SIG-M5 treated with dmso at 0.1 percent for 504 hours (cell line): ENCODE results near the gene NEUROD2.

ENCODE experiments used
- DNase-seq: peaks from one replicate; lab custom pipeline; 2025; ENCODE audit not compliant: unreplicated experiment; lab: John Stamatoyannopoulos, UW

The NEUROD2 gene

DNA sequence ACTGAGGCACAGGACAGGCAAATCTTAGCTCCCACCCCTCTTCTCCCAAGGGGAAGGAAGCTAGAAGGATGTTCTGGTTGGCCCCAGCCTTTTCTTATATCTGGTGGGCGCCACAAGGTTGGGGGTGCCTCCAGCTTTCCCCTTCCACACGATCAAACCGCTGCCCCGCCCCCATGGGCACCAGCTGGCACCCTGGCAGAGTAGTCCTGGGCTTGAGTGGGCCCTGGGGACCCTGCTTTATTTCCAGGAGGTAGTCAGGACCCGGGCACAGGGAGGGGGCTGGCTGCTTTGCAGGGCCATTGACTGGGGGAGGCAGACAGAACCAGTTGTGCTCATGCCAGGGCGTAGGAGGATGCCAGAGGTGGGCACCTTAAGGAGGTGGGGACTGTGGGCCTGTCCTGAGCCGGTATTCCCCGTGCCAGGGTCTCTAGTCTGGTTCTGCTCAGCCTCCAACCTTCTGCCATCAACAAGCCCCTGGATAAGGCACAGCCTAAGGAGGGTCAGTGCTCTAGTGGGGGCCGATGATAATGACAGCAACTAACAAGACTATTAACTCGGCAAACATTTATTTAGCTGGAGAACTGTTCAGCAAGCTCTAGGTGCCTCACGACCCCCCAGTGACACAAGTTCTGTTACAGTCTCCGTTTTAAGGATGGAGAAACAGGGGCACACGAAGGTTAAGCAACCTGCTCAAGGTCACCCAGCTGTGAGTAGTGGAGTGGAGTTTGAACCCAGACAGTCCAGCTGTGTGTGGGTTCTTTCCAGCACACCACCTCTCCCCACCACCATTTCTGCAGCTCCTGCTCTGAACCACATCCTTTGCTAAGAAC, 11.5 kb upstream of the NEUROD2 start:
- DNase-seq: no peak

DNA sequence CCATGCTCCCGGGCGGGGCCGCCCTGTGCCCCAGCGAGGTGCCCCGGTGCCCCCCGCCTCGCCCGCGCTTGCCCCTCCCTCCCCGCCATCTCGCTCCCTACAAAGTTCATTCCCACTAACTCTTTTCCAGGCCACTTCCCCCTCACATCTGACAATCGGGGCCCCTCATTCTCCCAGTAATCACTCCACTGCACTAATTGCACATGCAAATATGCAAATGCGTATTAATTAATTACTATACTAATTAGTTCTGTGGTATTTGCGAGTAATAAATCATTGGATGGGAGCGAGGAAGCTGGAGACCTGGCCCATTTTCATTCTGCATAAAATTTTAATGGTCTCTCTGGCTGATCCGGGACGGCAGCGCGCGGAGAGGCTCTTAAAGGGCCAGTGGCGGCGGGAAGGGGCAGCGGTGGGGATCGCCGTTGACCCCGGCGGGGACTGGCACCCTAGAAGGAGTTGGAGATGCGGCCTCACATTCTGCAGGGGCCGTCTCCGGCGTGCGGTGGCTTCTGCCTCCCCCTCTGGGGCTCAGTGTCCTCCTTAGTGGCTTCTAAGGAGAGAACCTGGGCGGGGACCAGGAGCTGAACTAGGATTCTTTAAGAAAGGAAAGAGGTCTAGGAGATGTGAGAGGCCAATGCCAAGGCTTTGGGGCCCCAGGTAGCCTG, 10.7 kb upstream of the NEUROD2 start:
- no peak for DNase-seq

DNA sequence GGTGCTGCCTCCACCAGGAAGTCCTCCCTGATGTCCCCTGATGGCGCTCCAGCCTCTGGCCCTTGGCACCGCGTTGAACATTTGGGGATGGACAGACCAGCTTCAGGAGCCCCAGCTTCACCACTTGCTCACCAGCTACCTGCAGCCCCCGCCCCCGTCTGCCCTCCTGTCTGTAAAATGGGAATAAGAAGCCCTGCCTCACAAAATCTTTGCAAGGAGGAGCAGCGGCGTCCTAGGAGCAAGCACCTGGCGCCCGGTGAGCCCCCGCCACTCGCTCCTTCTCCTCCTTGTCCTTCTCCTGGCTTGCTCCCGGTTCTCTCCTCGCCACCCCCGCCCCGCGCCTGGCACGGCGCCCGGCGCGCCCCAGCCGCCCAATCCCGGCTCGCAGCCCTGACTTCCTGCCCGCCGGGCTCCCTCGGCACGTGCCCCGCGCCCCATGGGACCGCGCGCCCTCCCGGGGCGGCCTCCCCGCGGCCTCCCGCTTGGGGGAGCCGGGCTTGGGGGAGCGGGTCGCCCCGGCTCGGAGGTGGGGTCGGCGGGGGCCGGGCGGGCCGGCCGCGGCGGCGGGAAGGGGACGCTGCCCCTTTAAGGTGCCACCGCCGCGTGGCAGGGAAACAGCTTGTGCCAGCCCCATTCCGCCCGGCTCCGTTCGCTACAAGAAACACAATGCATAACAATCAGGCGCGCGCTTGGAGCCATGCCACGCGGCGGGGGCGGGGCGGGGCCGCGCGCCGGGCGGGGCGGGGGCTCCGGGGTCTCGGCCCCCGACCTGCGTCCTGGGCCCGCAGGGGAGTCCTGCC, 9.9 kb upstream of the NEUROD2 start:
- peak; percentile 24 for DNase-seq

DNA sequence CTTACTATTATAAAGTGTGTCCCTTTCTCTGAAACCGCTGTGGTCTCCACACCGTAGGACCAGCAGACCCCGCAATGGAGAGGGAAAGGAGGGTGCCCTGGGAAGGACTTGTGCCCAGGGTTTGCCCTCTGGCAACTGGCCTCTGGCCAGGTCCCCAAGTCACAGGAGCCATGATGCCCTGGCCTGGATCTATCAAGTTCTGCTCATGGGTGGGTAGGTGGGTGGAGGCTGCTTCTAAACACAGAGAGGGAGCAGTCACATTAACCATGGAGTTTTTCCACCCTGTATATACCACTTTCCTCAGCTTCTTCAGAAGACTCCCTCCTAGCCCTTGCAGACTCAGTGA, 9.4 kb upstream of the NEUROD2 start:
- no peak for DNase-seq

DNA sequence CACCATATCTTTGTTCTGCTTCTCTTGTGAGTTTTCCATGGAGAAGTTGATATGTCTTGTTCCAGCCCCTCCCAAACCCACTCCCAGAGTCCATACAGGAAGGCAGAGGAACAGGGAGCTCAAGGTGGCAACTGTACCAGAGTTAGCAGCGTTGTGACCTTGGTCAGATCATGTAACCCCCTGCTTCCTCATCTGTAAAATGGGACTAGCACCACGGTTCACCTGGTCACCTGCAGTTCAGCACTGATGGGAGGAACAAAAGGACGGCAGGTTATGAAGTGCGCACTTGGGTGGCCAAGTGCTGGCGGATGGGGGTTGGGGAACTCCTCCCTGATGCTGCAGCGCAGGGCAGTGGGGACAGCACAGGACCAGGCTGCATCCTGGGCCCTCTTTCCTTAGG, 7.7 kb upstream of the NEUROD2 start:
- DNase-seq: no peak

DNA sequence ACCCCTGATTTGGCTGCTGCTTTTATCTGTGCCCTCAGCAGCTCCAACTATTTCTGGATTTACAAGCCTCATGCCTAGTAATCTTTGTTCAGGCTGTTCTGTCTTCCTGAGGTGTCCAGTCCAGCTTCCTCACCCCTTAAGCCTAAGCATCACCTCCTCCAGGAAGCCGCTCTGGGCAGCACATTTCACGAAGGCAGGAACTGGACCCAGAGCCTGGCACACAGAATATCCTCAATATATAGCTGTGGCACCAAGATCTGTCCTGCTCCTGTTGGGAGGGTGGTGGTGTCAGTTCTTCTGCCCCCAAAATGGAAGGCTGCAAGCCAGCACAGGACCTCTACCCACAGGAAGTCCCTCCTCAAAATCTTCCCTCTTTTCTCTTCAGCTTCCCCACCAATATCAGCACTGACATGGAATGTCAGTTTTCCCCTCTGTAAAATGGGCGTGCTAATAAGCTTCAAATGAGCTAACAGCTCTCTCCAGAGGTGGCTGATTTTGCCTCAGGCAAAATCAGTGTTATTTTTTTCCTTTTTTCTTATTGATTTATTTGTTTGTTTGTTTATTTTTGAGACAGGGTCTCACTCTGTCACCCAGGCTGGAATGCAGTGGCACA, 6.9 kb upstream of the NEUROD2 start:
- no peak for DNase-seq

DNA sequence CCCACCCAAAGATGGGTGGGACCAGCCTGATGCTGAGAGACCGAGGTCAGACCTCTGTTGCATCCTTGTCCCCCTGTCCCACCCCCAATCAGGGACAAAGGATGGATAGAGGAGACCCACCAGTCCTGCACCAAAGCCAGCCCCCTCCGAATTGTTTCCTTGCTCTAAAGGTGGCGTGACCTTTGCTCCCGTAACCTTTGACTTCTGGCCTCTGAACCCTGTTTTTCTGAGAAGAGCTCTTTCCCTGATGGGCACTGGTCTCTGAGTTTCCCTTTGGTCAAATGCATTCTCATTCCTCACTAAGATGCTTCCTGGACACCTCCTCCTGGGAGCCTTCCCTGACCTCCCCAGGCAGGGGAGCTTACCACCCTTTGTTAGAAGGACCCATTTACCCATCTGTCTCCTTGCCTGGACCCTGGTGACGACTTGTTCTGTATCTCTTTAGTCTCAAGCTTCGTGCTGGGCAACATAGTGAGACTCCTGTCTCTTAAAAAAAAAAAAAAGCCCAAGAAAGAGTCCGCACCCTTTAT, 5.3 kb upstream of the NEUROD2 start:
- no peak for DNase-seq

DNA sequence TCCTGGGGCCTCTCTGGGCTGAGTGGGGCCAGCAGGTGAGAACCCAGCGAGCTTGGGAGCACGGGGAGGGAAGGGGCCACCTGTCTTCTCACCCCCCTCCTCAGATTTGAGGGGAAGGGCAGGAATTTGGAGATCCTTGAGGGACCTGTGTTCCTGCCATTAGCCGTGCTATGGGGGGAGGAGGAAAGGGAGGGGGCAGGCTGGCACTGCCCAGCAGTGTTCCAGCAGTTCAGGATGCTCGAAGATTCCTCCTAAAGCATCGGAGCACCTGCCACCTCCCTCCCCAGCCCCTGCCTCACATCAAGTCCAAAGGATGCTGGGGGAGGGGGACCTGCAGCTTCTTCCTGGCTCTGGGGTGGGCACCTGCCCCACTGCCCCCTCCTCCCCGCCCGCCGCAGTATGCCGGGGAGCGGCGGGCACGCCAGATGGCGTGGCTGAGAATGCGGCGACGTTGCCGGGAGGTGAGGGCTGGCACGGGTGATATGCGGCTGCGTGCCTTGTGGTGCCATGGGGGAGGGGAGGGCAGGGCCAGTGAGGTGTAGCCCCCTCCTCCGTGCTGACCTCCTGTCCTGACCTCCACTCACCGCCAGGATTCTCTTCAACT, 4.7 kb upstream of the NEUROD2 start:
- no peak for DNase-seq

DNA sequence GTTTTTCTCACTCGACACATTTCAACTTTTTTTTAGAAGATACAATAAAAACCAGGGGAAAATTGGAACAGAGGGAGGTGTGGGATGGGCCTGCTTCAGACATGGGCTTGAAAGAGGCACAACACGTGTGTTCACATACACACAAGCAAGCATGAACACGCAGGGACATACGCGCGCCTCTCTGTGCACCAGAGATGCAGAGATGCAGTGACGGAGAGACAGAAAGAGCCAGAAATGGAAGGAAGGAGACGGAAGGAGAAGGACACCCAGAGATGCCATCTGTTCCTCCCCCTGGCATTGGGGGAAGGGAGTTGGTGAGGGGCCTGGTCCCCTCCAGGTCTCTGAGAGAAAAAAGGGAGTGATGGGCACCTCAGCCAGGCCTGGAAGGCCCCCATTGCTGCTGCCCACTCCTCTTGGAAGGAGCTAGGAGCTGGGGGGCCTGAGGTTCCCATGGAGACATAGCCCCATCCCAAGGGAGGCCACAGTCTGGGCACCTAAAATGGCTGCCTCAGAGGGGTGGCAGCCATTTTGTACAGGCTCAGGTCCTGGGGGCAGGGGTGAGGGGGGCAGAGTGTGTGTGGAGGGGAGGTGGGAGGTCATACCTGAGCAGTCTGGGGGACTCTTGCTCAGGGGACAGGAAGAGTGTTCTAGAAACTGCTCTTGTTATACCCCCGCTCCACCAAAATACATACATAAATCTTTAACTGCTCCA, 3.8 kb upstream of the NEUROD2 start:
- no peak for DNase-seq

DNA sequence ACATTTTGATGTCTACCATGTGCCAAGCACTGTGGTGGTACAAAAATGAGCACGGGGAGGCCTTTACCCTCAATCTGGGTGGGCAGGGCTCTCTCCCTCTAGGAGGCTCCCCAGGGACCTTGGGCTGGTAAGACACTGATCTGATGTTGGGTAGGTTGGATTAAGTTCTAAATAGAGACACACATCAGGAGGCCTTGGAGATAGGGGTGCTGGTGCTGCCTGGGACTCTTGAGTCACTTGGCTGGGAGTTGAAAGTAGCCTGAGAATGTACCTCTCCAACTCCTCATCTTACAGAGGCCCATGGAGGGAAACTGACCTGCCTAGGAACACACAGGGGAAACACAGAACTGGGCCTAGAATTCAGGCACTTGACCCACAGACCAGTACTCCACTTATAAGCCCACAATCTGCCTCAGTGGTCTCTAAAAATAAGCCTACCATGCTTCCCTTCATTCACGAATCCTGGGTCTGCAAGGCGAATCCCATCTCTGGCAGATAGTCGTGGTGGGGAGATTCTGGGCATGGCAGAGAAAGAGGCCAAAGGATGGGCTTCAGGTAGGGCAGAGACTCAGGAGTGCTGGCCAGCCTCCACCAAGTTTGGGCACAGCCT, 1.8 kb upstream of the NEUROD2 start:
- no peak for DNase-seq

DNA sequence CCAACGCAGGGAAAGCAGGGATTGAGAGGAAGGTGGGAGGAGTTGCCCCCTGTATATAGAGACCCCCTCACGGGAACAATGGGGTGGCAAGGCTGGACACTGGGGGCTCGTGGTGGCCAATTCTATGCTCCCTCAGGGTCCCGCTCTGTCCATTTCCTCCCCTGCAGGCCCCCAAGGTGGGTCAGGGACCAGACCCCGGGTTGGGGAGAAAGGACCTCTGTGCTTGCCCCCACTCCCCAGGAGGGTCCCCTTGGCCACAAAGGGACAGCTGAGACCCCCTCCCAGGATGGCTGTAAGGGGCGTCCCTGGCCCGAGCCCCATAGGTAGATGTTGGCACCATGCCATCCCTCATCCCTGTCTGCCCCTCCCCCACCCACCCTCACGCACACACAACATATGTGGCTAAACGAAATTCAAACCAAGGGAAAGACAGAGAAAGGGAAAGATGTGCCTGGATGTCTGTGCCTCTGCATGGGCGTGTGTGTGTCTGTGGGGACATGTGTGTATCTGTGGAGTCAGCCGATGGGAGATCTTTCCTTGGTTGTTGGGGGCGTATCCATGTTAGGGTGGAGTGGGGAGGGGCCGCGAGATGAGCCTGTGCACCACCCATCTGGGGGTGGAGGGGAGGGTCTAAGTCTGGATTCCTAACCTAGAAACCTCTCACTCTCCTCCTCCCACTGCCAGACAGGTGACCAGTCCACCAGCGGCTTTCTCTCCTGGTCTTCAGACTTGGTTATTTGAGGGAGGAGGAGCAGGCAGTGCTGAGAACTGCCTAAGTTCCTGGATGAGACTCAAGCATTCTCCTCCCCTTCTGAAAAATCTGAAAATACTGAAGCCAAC, 642 bp upstream of the NEUROD2 start:
- no peak for DNase-seq

DNA sequence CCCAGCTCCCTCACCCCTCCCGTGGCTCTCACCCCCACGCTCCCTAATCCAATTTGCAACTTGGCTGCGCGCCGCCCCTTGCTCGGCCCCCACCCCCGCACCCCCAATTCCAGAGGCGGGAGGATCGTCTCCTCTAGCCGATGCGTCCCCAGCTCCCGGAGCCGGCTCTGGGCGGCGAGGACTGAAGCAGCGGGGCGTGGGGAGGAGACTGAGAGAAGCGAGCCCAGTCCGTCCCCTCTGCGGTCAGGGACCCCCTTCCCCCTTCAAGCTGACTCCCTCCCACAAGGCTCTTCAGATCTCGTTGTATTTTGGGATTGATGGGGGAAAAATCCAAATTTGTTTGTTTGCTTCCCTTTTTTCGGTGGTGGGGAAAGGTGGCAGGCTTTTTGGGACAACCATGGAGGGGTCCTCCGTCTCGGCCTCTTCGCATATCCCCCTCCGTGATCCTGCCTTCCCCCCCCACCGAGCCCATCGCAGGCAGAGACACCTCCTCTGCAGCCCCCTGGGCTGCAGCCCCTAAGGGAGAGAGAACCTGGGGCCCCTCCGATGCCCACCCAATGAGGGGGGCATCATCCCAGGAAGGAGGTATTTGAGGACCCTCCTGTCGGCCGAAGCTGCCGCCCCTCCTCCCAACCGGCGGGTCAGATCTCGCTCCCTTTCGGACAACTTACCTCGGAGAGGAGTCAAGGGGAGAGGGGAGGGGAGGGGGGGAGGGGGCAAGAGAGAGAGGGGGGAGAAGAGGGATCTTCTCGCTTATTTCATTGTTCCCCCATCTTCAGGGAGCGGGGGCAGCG, 466 bp downstream of the NEUROD2 start:
- no peak for DNase-seq

DNA sequence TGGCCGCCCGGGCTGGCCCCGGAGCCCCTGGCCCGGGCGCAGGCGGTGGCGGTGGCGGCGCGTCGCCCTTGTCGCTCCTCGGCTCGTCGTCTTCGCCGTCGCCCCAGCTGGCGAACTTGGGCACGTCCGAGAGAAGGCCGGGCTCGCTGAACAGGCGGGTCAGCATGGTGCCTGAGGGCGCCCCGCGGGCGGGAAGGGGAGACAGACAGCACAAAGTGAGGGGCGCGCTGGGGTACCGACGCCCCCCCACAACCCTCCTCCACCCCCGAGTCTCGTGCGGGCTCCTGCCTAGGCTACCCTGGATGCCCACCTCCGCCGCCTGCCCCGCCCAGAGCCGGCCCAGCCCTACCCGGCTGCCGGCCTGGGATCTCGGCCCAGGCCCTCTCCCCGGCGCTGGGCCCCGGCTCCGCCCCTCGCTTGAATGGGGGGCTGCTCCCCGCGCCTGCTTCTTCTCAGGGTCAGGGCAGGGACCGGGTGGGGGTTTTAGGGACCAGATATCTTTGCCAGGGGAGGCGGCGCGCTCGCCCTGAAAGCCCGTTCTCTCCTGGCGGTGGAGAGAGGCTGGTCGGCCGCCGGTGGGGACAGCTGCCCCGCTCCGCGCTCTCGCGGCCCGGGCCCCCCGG, 1.2 kb downstream of the NEUROD2 start:
- DNase-seq: no peak

DNA sequence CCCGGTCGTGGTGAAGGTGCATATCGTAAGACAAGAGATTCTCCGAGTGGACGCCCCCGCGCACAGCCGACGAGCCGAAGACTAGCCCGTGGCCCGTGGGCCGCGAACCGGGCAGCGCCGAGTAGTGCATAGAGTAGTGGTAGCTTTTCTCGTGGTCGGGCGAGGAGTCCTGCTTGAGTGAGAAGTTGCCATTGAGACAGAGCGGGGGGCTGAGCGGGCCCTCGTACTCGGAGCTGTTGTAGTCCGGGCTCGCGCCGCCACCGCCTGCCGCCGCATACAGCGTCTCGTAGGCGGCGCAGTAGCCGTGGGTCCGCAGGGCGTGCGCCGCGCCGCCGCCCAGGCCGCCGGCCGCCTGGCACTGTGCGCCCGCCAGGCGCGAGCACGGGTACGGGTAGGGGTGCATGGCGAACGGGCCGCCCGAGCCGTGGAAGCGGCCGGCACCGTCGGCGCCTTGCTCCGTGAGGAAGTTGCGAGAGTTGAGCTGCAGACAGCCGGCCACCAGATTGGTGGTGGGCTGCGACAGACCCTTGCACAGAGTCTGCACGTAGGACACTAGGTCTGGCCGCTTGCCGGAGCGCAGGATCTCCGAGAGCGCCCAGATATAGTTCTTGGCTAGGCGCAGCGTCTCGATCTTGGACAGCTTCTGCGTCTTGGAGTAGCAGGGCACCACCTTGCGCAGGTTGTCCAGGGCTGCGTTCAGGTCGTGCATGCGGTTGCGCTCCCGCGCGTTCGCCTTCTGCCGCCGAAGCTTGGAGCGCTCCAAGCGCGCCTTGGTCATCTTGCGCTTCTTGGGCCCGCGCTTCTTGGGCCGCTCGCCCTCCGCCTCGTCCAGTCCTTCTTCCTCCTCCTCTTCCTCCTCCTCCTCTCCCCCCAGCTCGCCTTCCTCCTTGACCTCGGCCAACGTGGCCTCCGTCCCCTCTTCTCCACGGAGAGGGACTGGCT, 2.0 kb downstream of the NEUROD2 start:
- DNase-seq: no peak

DNA sequence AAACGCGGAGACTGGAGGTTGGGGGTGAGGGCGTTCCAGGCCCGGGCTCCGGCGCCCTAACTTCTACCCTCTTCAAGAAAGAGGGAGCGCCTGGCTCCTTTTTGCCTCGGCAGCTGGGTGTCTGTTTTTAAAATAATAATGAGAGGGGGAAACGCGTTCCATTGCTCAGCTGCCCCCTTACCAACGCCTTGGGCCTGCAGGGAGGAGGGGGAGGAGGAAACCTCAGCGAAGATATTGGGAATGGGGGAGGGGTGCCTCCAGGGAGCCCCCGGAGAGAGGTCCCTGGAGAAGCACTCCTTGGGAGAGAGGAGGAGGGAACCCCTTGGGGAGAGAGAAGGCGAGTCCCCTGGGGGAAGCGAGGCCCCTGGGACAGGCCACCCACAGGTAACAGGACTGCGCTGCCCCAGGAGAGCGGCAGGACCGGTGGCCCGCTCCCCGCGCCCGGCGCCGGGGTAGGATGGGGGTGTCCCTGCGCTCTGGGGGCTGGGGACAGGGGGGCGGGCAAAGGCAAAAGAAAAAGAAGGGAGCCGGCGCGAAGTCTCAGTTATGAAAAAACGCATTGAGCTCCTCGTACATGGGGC, 2.7 kb downstream of the NEUROD2 start:
- no peak for DNase-seq

DNA sequence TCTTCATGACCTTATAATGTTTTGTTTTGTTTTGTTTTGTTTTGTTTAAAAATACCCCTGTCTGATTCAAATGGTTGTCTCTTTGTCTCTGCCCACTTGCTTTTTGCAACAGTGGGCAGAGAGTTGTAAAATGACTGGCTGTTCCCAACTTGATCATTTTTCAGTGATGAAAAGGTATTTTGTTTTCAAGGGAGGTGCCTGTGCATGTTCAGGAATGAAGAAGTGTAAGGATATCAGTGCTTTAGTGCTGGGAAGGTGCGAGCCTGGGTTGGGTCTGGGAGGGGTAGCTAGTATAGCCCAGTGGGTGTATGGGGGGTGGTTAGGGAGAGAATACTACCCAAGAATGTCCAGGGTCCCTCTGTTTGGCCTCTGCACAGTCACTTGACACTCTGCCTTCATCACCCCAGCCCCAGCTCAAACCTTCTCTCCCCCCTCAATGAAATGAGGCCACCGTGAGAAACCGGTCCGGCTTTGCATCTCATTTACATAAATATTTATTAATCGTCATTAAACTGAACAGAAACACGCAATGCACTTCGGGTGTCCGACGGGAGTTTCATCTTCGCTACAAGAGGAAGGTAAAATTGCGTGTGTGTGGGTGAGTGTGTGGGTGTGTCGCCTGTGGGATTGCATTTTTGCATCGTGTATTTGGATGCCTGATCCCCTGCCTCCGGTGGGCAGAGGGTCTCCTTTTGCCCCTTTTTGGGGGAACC, 4.3 kb downstream of the NEUROD2 start:
- DNase-seq: no peak
